Posterior vena cava (tissue), 2 donors: ENCODE data around the gene PPP1R3A. TPM values are rescaled to one million over a fixed set of nuclear protein-coding genes. Genes with fewer than 3 reads are reported as not detected.
"Not testable (repeated sequence)": the region's sequence is repeated elsewhere in the genome, so short reads cannot be mapped to it uniquely, and the experiment has no call there.

Experiments used
- DNase-seq: peaks from one replicate; pipeline ENCODE4 v3.0.0-alpha.2; 2020; ENCODE audit warnings: low spot score
- intact Hi-C, 2 donors: fragments of 100-400 bp; cut with DNase I; formaldehyde crosslinking; loops; one replicate each; pipeline versions ENCODE4 v1.14.1 to v1.14.2; 2022 to 2023
- long read RNA-seq, 2 donors: library from polyadenylated mRNA; unstranded; transcript quantifications; one replicate each; pipeline ENCODE4 v2.0.0, GENCODE V29; 2020 to 2021
- total RNA-seq, 2 donors: library from RNA; stranded (reverse); fragmentation: NEBNext Ultra II Directional; extraction: Animal tissue kit (Norgen Biotek cat#: 25700); gene quantifications; one replicate each; pipeline ENCODE4 v1.2.1, GENCODE V29; 2021
- donor health status: DM: yes; HTN: yes; CAD: no.
- donor health status: DM: yes; HTN: yes; CAD: no.

The PPP1R3A gene, protein sequence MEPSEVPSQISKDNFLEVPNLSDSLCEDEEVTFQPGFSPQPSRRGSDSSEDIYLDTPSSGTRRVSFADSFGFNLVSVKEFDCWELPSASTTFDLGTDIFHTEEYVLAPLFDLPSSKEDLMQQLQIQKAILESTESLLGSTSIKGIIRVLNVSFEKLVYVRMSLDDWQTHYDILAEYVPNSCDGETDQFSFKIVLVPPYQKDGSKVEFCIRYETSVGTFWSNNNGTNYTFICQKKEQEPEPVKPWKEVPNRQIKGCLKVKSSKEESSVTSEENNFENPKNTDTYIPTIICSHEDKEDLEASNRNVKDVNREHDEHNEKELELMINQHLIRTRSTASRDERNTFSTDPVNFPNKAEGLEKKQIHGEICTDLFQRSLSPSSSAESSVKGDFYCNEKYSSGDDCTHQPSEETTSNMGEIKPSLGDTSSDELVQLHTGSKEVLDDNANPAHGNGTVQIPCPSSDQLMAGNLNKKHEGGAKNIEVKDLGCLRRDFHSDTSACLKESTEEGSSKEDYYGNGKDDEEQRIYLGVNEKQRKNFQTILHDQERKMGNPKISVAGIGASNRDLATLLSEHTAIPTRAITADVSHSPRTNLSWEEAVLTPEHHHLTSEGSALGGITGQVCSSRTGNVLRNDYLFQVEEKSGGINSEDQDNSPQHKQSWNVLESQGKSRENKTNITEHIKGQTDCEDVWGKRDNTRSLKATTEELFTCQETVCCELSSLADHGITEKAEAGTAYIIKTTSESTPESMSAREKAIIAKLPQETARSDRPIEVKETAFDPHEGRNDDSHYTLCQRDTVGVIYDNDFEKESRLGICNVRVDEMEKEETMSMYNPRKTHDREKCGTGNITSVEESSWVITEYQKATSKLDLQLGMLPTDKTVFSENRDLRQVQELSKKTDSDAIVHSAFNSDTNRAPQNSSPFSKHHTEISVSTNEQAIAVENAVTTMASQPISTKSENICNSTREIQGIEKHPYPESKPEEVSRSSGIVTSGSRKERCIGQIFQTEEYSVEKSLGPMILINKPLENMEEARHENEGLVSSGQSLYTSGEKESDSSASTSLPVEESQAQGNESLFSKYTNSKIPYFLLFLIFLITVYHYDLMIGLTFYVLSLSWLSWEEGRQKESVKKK
- total RNA-seq = not detected
- long read RNA-seq, donor 1 = 0 reads
- long read RNA-seq, donor 2 = 0 reads

DNA sequence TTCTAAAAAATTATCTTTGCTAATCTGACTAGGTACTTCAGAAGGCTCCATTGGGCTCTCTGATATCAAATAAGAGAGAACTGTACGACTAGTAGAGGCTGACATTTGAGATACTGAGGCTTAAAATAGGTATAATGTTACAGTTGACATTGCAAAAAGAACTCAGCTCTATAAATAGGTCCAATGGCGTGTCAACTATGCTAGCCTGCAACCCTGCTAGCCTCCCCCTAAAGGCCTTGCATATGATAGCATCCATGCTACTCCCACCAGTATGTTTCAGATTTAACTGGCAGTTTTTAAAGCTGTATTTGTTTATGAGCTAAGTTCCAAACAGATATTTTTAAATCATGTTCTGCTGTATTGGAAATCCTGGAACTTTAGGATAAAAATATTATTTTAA is at the start of gene PPP1R3A:
TSS of gene PPP1R3A (minus strand) at position 64 of the 400 bp plus-strand sequence. CDS start at position 51, 13 bp downstream.
- DNase-seq = no peak
- intact Hi-C loops = no loop called here

DNA sequence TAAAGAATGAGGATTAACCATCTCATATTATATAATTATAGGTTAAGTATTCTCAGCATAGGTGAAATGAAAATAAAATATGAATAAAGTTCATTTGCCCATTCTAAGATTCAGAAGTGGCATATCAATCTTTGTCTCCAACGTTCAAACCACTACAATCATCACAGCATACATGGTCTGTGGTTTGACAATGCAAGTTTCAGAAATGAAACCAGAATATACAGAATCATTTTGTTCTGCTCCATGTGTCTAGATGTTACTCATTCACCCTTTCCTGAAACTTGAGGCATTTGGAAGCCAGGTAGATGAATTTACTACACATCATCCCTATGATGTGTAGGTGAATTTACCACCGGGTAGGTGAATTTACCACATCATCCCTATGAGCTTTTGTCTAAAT is 44.5 kb upstream of the PPP1R3A start:
- intact Hi-C loops = no loop called here

DNA sequence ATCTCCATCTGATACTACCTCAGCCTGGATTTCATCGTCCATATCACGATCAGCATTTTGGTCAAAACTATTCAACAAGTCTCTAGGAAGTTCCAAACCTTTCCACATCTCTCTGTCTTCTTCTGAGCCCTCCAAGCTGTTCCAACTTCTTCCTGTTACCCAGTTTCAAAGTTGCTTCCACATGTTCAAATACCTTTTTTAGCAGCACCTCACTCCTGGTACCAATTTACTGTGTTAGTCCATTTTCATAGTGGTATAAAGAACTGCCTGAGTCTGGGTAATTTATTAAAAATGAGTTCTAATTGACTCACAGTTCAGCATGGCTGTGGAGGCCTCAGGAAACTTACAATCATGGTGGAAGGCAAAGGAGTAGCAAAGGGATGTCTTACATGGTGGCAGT is 41.1 kb upstream of the PPP1R3A start:
- intact Hi-C loops = no loop called here
- no peak for DNase-seq

More for the DNA sequence above, 44.5 kb upstream of the PPP1R3A start:
- DNase-seq = no peak

DNA sequence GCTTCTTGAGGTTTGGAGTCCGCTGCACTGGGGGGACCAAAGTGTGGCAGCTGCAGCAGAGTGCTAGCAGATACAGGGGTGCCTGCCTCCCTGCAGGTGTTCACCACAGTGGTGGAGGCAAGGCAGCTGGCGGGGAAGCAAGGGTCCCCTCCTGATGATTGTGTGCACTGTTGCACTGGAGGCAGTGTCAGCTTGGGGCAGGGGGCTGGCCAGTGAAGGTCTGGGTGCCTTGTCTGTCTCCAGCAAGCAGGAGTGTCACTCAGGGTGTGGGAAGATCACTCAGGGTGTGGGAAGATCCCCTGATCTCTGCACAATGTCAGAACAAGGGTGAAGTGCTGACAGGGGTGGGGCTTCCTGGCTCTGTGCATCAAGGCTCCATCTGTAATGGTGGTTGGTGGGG is 36.3 kb upstream of the PPP1R3A start:
- peak; percentile 62 for DNase-seq
- intact Hi-C loops = no loop called here

DNA sequence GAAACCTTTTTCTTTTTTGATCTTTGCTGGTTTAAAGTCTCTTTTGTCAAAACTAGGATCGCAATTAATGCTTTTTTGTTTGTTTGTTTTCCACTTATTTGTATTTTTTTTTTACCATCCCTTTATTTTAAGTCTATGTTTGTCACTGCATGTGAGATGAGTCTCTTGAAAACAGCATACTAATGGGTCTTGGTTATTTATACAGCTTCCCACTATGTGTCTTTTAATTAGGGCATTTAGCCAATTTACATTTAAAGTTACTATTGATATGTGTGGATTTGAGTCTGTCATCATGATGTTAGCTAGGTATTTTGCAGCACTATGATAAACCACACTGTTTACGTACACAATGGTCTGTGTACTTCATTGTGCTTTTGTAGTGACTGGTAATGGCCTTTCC is 34.7 kb upstream of the PPP1R3A start:
- no peak for DNase-seq
- intact Hi-C loops = loop anchor here in 1 of 2 donors (5.0 kb wide), 1 partner anchor 356 kb away; no protein-coding TSS in a partner anchor

DNA sequence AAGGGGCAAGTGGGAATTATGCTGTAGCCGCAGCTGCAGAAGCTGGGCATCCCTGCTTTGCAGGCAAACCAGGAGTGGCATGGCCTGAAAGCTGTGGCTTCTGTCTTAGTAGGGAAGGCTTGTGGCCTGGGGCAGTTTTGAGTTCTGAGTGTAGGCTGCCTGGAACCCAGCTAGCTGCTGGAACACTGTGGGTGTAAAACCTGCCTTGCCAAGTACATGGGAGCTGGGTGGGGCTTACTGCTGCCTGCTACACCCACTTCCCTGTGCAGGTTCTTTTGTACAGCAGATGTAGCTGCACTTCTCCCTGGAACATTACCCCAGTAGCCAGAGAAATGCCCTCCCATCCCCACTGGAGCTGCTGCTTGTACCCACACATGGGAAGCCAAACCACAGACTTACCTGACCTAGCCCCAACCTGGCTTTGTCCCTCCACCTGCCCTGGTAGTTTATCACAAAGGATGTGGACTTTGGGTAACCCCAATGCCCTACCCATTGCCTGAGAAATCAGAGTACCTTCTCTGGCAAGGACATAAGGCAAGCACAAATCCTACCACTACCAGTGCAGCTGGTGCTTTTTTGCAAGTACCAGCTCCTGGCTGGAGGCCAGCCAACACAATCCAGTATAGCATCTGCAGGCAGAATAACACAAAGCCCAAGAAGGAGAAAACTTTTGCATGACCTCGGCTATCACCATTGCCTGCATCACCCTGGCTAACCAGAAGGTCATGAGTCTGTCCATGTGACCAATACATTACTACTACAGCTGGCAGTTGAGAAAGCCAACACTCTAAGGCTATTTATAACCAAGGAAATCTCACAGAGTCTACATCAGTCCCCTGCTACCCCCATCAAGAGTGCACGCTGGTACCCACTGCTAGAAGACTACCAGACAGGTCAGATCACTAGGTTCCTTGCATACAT is 26.5 kb upstream of the PPP1R3A start:
- no peak for DNase-seq
- intact Hi-C loops = no loop called here

DNA sequence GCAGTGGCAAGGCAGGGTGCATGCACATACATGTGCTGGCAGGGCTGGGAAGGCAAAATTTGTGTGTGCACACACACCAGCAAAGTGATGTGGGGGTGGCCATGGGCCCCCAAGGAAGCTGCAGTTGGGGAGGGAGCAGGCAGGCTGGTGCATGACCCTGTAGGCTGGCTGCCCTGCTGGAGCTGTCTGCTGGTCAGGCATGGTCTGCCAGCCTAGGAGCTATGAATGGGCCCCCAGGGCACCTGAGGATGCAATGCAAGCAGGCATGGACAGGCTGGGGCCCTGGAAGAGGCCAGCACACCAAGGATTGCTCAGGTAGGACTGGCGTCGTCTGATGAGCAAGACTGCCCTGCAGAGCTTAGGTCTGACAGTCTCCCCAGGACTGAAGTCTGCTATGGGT is 18.2 kb upstream of the PPP1R3A start:
- no peak for DNase-seq

DNA sequence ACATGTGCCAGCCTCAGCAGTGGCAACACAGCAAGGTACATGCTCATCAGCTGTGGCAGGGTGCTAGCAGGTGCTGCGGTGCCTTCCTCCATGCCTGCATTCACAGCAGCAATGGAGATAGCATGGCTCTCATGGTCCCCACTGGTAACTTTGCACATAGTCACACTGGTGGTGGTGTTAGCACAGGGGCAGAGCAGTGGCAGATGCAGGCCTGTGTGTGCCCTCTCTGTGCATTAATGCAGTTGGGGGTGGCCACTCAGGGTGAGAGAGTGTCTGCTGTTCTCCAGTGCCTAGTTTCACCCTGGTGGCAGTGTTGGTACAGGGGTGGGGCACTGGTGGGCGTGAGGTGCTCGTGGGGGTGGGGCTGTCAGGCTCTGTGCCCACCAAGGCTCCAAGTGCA is 17.7 kb upstream of the PPP1R3A start:
- intact Hi-C loops = no loop called here
- no peak for DNase-seq

More for the DNA sequence above, 18.2 kb upstream of the PPP1R3A start:
- intact Hi-C loops = no loop called here

DNA sequence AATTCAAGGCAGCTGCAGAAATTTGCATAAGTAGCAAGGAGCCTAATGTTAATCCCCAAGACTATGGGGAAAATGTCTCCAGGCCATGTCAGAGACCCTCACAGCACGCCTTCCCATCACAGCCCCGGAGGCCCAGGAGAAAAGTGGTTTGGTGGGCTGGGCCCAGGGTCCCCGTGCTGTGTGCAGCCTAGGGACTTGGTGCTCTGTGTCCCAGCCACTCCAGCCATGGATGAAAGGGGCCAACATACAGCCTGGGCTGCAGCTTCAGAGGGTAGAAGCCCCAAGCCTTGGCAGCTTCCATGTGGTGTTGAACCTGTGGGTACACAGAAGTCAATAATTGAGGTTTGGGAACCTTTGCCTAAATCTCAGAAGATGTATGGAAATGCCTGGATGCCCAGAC is 10.6 kb upstream of the PPP1R3A start:
- DNase-seq = peak; percentile 59
- intact Hi-C loops = not testable (repeated sequence)

DNA sequence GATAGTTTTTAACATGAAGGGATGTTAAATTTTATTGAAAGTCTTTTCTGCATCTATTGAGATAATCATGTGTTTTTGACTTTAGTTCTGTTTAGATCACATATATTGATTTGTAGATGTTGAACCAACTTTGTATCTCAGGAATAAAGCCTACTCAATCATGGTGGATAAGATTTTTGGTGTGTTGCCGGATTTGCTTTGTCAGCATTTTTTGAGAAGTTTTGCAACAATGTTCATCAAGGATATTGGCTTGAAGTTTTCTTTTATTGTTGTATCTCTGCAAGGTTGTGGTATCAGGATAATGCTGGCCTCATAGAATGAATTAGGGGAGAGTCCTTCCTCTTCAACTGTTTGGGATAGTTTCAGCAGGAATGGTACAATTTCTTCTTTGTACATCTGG is 9.3 kb upstream of the PPP1R3A start:
- DNase-seq = no peak
- intact Hi-C loops = no loop called here

DNA sequence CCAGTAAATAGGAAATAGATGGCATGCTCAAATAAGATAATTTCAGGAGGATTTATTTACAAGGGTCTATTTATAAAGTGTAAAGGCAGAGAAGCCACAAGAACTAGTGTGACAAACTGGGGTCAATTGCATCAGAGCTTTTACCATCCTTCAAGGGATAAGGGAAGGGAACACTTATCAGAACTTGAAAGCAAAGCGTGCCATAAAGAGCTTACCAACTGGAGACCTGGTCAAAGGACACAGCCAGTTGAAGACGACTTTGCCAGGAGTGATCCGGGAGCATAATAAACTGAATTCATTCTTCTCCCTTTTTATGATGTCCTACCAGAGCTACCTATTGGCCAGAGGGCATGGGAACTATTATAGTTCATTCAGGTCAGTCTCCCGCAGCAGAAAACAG is 3.2 kb upstream of the PPP1R3A start:
- intact Hi-C loops = no loop called here
- no peak for DNase-seq

DNA sequence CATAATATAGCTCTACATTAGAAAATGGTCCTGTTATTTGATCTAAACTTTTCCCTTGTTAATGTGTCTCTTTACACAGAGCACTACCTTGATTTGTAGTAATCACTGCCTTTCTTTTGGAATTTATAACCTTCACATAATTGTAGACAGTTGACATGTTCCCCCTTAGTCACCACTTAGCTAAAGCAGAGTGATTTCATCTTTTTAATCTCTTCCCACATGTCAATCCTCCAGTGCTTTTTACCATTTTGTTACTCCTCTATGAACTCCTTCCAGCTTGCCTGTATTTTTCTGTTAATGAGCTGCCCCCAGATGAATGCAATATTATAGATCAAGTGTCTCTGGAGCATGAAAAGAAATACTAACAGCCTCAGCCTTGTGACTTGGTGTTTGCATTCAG is 2.6 kb upstream of the PPP1R3A start:
- intact Hi-C loops = no loop called here
- no peak for DNase-seq

DNA sequence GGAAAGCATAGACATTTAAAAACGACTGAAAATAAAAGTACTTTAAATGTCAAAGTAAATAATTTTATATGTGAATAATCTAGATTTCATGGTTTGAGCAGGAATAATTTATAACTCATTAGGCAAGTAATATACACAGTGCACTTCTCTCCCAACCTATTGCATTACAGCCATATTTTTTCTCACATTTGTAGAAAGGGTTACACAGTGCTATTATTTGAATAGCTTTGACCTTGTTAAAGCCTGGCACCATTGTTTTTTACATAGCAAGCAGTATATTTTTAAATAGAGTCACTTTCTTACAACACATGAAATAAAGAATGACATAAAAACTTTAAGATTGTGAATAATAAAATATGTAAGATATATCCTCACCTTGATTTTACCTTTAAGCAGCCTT is 969 bp downstream of the PPP1R3A start:
- no peak for DNase-seq
- intact Hi-C loops = no loop called here

DNA sequence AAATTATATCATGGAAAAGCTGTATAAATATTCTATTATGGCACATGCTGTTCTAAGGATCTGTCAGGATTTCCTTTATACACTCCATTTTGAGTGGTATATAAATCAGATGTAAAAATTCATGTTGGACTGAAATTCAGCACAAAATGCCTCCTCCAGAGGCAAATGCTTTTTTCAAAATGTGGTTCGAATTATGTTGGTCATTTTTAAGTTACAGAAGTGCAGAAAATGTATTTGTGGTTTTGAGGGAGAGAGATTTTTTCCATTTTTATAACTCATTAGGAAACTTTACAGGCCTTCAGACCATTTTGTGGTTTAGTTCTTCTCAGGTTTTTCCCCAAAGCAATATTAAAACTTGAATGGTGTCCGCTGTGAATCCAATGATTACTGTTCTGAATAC is 2.9 kb downstream of the PPP1R3A start:
- DNase-seq = no peak
- intact Hi-C loops = no loop called here

DNA sequence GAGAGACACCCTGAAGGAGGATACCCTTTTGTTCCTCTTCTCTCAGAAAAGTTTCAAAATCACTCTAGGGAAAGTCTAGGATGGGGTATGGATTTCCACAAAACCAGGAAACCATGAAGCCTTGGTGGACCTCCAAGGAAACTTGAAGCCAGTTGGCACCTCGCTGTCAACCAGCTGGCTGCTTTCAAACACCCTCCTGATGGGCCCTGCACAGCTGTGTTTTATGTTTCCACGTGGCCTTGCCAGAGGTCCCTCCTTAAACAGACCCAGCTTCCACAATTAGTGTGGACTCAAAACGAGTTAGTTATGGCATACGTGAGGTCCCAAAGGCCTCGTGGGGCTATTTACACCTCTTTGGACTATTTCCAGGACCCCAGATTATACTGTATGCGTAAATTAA is 5.9 kb downstream of the PPP1R3A start:
- no peak for DNase-seq
- intact Hi-C loops = no loop called here

DNA sequence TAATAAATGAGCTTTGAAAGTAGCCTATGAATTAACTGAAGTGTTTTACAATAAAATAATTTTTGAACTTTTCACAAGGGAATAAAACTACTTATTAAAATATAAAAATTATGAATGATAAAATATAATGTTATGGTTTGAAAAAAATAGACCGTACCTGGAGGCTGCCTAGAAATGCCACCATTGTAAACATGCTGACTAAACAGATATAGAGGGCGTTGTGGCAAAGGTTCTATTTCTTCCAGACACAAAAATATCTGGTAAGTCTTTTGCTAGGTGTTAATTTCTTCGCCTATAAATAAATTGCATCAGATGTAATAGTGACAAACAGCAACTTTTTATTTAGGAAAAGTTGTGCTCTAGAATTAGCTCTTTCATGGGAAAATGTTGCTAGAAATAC is 11.2 kb downstream of the PPP1R3A start:
- intact Hi-C loops = no loop called here
- DNase-seq = no peak

DNA sequence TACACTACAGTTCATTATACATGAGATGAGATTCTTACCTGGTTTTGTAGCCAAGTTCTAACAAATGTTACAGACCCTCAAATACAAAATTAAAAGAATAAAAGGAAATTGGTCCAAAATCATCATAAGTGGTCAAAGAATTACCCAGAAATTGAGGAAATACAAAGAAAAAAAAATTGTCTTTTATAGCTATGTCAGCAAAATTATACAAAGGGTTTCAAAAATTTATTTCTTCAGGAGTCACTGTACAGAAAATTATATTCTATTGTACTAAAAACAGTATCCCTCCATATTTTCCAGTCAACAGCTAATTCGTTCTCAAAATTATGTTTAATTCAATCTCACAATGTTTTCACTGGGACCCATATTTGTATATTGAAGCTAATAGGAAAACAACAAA is 14.3 kb downstream of the PPP1R3A start:
- intact Hi-C loops = no loop called here
- DNase-seq = no peak

DNA sequence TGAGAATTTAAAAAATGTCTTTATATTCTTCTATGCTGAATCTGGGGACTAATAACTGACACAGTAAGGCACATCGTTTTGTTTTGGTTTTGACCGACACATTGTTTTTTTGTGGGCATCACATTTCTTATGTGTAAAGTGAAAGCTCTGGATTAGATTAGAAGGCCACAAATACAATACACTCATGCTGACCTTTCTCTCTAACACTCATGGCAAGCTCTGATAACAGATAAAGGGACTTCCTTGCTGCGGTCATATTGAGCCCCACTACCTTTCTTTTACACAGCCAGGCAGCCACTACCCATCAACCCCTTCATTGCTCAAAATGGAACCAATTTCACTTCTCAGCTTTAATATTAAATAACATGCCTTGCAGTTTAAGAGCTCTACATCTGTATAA is 26.0 kb downstream of the PPP1R3A start:
- no peak for DNase-seq
- intact Hi-C loops = no loop called here

DNA sequence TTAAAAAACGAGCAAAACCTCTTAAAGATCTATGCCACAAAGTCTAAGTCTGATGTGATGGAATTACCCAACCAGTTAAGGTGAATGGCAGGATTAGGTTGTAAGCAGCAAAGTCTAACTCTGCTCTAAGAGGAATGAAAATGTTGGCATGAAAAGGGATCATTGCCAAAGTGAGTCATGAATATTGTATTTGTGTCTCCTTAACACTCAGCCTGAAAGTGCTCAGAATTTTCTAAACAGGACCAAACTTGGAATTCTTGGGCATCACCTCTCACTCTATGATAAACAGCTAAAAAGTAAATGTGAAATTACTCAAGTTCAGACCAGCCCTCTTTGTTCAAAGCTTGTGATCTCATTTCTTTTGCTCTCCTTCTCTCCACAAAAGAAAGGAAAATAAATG is 27.0 kb downstream of the PPP1R3A start:
- DNase-seq = no peak
- intact Hi-C loops = no loop called here
